HG03432 (cell line): ENCODE measurements around the gene NGFR.

Source experiments
- ATAC-seq: cut with Tn5 transposase; IDR thresholded peaks from one replicate; pipeline ENCODE4 v1.9.1; 2021; ENCODE audit warnings: mild to moderate bottlenecking, moderate library complexity; ENCODE audit not compliant: unreplicated experiment

Gene NGFR

DNA sequence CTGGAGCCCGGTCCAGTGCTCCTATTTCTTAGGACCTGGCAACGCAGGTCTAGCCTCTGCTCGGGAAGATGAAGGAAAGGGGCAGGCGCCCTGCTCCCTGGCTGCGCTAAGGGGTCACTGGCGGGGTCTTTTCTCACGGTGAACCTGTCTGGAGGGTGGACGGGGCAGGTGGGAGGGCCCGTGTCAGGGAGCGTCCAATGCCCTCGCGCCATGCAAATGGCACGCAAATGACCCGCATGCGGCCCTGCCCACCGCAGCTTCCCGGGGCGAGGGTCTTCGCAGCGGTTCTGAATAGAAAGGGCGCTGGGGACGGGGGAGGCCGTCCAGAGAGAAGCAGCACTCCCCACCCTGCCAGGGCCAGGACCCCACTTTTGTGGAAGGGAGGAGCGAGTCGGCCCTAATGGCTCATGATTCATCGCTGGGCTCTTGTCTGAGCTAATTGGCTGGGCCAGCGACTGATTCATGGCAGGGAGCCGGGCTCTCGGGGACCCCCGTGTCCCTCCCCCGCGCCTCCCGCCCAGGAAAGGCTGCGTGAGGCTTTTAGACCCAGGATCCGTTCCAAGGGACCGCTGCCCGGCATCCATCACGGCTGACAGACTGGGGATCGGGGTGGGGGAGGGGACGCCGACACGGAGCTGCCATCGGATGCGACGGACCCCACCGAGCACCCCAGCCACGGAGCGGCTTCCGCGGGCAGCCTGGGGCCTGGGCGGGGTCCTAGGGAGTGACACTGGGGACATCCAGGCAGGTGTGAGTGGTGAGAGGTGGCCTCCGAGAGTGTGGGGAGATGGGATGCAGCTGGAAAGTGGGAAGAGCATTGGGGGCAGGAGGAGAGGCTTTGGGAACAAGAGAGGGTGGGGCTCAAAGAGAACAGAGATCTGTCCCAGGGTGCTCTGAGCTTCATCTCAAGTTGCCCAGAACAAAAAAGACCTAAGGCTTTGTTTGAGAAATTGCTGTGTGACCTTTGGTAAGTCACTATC, 25.0 kb upstream of the NGFR start:
- no peak for ATAC-seq

DNA sequence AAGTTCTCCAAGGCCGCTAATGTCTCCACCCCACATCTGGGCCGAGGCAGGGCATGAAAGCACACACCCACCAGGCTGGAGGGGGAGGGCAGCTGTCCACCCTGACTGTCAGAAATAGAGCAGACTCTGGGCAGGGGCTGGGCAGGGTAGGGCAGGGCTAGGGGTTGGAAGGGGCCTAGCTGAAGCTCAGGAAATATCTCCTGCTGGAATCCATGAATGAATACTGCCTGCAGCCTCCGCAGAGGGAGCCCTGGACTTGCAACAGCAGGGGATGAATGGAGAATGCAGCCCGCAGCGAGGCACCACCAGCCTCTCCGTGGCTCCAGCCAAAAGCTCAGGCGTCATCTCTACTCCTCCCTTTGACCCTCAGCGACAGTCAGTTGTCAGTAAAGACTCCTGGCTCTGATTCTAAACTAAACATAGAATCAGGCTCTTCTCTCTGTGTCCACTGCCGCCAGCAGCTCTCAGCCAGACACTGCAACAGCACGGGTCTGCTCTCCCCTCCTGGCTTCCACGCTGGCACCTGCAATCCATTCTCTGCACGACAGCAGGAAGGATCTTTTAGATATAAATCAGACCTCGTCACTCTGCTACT, 23.9 kb upstream of the NGFR start:
- no peak for ATAC-seq

DNA sequence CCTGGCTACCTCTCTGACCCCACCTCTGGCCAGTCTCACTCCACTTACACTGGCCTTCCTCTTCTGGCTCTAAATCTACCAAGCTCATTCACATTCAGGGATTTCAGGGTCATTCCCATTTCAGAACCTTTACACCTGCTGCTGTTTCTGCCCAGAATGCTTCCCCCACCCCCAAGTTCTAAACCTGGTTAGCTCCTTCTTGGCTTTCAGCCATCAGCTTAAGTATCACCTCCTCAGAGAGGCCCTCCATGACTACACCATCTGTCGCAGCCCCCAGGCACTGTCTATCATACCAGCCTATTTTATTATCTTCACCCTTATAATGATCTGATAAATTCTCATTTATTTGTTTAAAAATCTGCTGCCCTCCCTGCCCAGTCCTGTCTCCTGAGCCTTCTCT, 23.3 kb upstream of the NGFR start:
- no peak for ATAC-seq

DNA sequence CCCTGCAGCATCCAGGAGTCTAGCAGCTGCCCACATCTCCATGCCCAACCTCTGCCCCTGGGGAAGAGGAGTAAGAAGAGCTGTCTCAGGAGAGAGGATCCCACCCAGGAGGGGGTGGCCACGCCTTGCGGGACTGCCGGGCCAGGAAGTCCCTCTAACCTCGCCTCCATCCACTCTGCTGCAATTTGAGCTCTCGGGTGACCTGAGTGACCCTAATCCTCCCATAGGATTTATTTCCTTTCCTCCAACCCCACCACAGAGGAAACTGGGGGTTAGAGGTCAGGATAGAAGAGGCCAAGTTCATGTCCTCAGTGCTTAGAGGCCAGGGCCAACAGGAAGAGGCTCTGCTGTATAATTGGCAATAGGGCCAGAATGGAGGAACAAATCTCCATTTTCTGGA, 22.6 kb upstream of the NGFR start:
- ATAC-seq = no peak

DNA sequence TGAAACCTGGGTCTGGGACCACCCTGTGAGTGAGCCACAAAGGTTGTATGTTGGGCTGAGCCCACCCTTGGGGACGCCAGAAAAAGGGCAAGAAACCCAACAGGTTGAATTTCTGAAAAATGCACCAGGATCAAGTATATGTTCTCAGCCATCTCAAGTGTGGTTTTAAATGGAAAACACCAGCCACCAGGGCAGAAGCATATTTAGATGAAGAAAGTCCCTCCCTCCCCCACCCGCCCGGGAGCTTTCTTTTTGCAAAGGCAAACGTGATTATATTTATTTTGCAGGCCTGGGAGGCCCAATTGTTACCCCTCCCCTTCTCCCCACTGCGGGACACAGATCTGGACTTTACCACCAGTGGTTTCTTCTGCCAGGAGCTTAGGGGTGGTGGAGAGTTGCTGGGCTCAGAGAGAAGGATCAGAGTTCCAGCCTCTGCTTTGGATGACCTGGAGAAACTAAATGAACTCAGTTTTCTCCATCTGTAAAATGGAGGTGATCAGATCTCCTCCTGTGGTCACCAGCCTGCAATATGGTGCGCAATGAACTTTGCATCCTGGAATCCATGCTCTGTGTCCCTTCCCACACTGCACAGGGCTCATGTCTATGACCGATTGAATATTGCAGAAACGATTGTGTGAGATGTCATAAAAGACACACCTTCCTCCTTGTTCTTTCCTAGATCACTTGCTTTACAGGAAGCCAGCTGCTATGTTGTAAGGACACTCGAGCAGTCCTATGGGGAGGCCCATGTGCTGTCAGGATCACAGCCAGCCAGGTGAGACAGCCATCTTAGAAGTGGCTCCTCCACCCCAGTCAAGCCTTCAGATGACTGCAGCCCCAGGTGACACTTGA, 21.0 kb upstream of the NGFR start:
- ATAC-seq = no peak

DNA sequence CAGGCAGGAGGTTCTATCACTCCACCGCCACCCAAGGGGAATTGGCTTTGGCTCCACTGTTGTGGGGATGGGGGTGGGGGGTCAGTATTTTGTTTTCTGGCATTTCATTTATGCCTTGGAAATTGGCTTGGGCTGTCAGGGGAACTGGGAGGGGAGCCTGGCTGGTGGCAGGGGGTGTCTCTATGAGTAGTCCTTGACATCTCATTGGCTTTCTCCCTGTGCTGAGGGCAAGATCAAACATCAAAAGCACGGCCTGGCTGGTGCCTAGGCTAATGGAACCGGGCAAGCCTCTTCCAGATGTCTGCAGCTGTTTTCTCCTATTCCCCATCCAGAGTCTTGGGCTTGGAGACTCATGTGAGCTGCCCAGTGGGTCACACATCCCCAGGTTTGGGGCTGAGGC, 17.4 kb upstream of the NGFR start:
- ATAC-seq = no peak

DNA sequence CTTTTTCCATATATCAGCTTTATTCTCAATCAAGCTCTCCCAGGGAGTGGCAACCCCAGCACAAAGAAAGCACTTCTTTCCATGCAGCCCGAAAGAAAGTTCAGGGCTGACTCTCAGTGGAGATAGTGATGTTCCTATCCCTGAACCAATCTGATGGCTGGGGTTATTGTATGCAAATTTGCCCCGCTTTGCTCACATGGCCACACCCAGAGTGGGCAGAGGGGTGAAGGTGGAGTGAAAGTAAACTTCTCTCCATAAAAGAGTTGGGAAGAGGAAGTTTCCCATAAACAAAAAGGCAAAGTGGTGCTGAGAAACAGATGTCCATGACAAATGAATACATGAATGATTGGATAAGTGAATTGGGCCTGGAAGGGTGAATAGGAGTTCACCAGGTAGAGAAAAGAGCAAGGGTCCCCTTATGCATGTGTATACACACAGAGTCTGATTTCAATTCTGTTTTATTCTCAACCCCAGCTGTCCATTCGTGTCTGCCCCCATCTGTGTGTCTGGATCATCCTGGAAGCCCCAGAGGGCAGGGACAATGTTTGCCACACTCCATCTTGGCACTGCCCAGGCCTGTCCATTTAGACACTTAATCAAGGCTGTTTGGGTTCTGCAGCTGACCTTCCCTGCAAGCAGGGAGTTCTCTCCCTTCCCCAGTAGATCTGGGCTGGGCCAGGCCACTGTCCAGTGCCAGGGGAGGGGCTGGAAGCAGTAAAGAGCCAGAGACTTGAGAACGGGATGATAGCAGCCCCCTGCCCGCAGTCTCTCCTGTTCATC, 14.1 kb upstream of the NGFR start:
- no peak for ATAC-seq

DNA sequence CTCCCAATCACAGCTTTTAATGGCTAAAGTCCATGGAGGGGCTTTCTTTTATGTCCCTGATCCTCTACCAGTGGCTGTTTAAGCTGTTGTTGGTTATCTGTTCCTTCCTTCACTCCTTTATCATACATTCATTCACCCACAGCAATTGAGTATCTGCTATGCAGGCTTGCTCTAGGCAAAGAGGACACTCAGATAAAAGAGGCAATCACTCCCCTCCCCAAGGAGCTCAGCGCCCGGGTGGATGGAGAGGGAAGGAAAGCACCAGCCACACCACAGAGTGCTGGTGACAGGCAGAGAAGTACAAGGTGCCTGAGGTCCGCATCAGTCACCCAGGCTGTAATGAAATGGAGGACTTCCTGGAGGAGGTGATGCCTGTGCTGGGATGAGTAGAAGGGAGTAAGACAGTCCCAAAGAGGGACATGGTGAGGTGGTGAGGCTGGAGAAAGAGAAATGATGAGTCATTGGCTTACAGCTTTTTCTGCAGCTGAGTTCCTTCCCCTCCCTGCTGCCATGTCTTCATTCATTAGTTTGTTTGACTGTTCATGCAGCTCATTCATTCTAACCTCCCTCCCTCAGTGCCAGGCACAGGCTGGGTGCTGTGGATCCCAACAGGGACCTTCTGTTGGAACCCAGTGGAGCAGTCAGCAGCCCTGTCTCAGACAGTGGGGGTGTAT, 12.8 kb upstream of the NGFR start:
- ATAC-seq = no peak

DNA sequence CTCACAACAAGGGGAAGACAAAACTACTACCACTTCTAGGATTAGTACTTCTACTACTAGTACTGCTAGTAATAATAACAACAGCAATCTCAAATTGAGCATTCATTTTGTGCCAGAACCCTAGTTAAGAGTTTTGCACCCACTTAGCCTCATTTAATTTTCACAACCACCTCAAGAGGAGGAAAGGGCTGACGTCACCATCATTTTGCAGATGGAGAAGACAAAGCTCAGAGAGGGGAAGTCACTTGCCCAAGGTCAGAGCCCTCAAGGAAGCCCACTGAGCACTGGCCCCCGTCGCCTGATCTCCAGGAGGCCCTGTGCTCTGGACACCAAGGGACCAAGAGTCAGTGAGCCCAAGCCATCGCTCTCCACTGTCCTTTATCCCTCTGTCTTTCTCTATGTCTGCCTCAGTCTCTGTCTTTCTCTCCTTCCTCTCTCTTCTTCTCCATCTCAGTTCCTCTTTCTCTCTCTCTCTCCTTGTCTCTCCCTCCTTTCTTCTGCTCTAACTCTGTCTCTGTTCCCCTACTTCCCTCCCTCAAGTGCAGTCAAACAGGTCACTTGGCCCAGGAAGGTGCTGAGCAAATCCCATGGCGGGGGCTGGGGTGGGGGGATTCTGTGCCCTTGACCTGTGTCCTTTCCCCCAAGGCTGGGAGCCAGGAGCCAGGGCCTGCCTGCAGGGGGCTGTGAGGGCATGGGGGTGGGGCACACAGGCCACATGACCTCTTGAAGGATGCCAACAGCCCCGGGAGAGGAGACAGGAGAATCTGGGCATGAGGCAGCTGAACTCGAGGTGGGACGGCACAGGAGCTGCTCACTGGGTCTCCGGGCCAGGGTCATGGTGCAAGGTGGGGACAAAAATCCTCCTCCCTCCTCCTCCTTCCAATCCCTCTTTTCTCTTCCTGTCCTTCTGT, 11.2 kb upstream of the NGFR start:
- no peak for ATAC-seq

DNA sequence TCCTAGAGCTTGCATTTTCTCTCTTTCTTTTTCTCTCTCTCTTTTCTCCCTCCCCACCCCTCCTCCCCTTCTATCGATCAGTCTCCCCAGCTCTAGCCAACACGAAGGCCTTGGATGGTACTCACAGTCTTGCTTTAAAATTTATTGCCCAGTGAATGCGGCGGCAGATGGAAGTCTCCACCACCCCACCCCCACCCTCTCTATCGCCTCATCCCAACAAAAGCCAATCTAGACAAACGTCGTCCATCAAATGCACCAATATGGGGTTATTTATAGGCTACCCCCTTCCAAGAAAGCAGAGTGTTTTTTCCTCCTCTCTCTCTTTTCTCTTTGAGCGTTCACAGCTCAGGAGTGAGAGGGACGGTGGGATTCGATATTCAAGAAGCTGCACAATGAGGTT, 10.5 kb upstream of the NGFR start:
- no peak for ATAC-seq

DNA sequence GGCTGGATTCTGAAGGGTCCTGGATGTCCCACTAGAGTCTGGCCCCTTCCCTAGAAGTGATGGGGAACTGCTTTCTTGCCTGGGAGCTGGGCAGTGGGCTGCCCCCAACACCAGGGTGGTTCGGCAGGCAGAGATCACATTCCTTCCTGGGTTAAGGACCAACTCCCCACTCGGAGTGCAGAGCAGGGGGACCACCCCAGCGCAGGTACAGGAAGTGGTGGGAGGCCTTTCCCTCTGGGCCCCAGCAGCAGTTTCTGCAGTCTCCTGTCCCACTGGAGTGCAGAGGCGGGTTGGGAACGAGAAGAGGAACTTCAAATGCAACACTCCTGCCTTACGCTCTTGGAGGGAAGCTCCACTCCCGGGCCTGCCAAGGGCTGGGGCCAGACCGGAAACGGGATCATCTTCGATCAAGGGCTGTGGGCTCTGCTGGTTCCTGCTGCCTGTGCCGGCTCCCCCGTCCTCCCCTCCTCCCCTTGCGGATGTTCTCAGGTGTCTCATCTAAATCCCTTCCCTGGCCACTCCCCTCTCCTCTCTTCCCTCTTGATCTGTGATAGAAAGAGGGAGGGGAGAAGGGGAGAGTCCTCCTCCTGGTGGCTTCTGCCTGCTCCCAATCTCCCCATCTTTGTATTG, 9.0 kb upstream of the NGFR start:
- ATAC-seq = no peak

DNA sequence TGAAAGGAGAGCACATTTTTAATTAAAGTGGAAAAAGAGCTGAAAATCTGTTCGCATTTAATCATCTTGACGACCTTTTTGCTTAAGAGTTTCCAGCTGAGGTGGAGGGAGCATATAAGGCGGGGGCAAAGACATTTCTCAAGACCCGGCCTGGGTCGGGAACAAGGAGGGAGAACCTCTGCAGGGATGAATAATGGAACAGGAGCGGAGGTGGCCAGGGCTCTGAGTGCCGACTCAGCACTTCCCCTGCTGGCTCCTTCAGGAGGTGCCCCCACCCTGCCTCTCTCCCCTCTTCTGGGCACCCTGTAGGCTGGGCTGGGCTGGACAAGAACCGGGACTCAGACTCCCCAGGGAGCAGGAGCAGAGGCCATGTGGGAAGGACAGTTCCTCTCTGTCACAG, 7.9 kb upstream of the NGFR start:
- no peak for ATAC-seq

DNA sequence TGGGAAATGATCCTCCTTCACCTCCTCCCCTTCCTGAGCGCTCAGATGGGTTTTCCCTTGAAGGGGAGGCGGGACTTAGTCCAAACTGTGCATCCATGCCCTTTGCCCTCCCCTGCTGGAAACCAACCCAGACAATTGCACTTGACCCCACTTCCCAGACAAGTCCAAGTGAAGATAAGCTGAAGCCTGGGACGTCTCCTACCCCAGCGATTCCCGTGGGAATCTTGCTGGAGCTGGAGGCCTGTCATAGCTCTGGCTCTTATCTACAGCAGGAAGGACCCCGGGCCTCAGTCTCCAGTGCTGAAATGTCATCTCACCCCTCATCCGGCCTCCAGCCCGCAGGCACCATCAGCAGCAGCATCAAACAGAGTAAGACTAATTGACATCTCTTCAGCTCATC, 6.5 kb upstream of the NGFR start:
- no peak for ATAC-seq

DNA sequence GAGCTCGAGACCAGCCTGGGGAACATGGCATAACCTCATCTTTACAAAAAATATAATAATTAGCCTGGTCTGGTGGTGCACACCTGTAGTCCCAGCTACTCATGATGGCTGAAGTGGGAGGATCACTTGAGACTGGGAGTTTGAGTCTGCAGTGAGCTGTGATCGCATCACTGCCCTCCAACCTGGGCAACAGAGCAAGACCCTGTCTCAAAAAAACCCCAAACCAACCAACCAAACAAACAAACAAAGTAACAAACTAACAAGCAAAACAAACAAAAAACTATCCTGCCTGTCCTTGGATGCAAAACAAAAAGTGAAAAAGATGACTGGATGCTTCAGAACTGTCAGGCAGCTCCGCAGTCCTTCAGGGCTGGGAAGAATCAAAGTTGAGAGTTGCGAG, 5.7 kb upstream of the NGFR start:
- ATAC-seq = no peak

DNA sequence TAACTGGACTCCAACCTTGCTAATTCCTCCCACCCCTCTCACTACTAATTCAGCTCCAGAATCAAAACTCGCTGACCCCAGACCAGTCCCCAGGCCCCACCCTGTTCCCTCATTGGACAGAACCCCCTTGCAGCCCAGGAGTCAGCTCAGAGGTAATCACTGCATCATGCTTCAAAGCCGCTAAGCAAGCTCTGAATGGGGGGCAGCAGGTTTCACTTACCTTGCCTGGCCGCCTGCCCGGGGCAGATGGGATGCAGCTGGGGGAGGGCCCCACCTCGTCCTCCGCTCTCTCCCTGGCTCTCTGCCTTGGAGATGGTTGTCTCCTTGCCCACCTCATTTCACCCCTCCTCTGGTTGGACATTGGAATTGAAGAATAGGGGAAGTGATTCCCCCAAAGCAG, 4.8 kb upstream of the NGFR start:
- no peak for ATAC-seq

DNA sequence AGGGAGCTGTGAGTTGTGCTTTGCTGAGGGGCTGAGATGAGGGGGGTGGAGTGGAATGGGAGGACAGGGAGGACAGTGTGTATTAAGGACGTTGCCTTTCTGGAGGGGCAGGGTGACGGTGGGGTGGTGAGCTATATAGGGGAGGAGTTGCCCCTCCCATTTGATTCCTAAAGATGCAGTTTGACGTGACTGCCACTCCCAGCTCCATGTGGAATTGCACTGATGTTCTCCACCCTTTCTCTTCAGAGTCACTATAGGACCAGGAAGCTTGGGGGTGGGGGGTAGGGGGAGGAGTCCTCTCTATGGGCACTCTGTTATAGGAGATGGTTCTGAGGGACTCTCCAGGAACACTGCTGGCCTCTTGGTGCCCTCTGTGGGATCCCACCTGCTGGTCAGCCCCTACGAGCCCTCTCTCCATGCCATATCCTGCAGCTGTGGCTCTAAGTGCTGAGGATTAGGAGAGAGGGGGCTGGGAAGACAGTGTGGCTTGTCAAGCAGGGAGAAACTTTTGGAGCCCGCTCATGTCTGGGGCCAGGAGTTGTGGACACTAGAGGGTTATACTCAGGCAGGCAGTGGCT, 3.8 kb upstream of the NGFR start:
- no peak for ATAC-seq

DNA sequence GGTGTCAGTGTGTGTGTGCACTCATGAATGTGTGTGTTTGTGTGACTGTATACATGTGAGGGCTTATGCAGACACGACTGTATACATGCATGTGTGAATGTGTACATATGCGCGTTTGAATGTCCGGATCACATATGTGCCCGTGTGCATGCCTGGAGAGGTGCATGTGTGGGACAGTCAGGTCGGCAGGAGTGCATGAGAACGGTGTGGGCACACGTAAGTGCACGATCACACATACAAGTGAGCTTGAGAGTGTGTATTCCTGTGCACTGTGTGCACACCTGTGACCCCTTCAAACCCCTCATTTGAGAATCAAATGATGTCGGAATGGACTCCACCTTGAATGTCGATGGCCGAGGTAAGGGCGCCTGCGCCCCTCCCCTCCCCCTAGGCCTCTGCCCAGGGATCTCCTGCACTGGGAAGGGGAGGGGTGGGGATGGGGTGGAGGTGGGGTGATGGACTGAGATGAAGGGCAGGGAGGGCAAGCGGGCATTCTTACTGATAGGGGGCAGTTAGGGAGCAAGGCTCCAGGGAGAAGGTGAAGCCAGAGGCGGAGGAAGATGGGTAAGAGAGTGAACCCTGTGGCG, 601 bp upstream of the NGFR start:
- ATAC-seq = no peak

DNA sequence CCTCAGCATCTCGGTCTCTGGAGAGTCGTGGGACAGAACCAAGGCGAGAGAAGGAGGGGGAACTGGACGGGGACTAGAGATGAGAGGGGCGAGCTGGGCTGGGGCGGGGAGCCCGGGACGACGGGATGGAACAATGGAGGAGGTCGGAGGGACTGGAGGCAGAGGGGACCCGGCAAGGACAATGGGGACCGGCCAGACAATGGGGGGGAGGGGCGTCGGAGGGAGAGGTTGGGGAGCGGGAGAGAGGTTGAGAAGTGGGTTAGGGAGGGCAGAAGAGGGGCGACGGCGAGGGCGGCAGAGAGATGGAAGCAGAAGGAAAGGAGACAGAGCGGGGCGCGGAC, 719 bp downstream of the NGFR start:
- no peak for ATAC-seq
